Measurements from ENCODE around the gene MYADML2.

MYADML2 gene

GRCh38 chr17:81895400-81895799 lies 51.6 kb downstream of the MYADML2 start:
- no peak for DNase-seq

GRCh38 chr17:81891303-81891552 lies 55.8 kb downstream of the MYADML2 start:
- no peak for DNase-seq

GRCh38 chr17:81890447-81891302 lies 56.4 kb downstream of the MYADML2 start:
- DNase-seq: no peak

Measured in retina (tissue), 1 donor.